PFSK-1 (cell line): ENCODE measurements around the gene ENDOV.

Experiments
- FOXP2 ChIP-seq: optimal IDR thresholded peaks from 2 replicates; pipeline ENCODE3; 2011; ENCODE audit warnings: borderline replicate concordance, control low read depth, inconsistent platforms; ENCODE audit not compliant: insufficient read depth; ENCODE audit errors: extremely low read length, extremely low read depth
- POLR2AphosphoS5 ChIP-seq: IDR thresholded peaks from 2 replicates; pipeline ENCODE4 v1.6.1; 2012; ENCODE audit warnings: low read depth, mild to moderate bottlenecking, control low read depth, low read length, moderate library complexity
- SIN3A ChIP-seq: IDR thresholded peaks from 2 replicates; pipeline ENCODE4 v1.6.1; 2012; ENCODE audit warnings: mild to moderate bottlenecking, low read length, moderate library complexity, borderline replicate concordance; ENCODE audit not compliant: insufficient read depth
- TAF1 ChIP-seq: IDR thresholded peaks from 2 replicates; pipeline ENCODE4 v1.6.1; 2012; ENCODE audit warnings: low read length, control low read depth, borderline replicate concordance; ENCODE audit not compliant: insufficient read depth
- TF ChIP-seq, protein P1 (sequence below), 2 experiments: IDR thresholded peaks; 2 replicates each; pipeline versions ENCODE4 v1.6.1 to v1.8.0; 2011 to 2012; ENCODE audit warnings: low read depth in 2 of 2, low read length in 2 of 2, control low read depth in 1 of 2, inconsistent platforms in 1 of 2, mild to moderate bottlenecking in 1 of 2, moderate library complexity in 1 of 2; ENCODE audit not compliant: insufficient read depth in 1 of 2

The ENDOV gene

DNA sequence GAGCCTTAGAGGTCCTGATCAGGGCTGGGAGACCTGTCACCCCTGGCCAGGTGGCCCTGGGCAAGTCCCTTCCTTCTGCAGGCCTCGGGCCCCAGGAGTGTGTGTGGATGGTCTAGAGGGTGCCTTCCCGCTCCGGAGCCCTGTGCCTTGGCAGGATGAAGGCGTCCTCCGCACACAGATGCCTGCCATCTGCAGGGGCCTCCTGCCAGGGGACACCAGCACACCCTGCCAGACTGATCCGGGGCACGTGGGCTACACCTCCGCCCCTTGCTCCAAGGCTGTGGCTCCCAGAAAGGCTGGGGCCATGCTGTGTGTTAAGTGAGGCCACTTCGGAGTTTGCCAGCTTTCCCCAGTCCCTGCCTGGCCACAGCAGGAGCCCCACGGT lies 30.8 kb downstream of the ENDOV start:
- TF ChIP-seq, protein P1, sequence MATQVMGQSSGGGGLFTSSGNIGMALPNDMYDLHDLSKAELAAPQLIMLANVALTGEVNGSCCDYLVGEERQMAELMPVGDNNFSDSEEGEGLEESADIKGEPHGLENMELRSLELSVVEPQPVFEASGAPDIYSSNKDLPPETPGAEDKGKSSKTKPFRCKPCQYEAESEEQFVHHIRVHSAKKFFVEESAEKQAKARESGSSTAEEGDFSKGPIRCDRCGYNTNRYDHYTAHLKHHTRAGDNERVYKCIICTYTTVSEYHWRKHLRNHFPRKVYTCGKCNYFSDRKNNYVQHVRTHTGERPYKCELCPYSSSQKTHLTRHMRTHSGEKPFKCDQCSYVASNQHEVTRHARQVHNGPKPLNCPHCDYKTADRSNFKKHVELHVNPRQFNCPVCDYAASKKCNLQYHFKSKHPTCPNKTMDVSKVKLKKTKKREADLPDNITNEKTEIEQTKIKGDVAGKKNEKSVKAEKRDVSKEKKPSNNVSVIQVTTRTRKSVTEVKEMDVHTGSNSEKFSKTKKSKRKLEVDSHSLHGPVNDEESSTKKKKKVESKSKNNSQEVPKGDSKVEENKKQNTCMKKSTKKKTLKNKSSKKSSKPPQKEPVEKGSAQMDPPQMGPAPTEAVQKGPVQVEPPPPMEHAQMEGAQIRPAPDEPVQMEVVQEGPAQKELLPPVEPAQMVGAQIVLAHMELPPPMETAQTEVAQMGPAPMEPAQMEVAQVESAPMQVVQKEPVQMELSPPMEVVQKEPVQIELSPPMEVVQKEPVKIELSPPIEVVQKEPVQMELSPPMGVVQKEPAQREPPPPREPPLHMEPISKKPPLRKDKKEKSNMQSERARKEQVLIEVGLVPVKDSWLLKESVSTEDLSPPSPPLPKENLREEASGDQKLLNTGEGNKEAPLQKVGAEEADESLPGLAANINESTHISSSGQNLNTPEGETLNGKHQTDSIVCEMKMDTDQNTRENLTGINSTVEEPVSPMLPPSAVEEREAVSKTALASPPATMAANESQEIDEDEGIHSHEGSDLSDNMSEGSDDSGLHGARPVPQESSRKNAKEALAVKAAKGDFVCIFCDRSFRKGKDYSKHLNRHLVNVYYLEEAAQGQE (IDR thresholded peaks at IDR 0.05; ENCODE audit: insufficient read depth in 1 of 2, low read depth in 2 of 2, low read length in 2 of 2) = no peak
- TF ChIP-seq POLR2AphosphoS5 (no peak), FOXP2 (no peak), SIN3A (no peak), TAF1 (no peak)

DNA sequence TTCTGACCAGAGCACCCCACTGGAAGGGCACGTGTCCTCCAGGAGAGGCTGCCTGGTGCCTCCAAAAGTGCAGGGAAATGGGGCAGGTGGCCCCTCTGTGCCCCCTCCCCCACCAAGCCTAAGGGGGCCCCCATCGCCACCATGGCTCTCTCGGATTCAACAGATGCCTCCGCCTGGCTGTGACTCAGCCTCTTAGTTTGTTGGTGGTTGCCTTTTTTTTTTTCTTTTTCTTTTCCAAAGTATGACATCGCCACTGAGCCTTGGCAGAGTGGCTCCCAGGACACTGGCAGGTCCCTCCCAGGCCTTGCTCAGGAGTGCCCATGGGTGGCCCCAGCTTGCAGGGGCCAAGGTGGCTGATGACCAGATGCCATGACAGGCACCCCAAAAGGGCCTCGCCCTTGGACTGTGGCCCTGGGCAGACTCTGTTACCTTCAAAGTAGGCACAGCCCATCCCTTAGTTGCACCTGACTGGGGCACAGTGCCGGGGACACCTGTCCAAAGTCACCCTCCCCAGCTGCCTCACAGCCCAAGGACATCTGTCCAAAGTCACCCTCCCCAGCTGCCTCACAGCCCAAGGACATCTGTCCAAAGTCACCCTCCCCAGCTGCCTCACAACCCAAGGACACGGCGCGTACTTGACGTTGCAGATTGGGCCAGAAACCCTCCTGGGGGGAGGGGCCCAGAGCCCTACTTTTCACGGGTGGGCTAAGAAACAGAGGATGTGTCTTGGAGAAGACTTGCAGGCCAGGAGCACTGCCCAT lies 31.9 kb downstream of the ENDOV start:
- TF ChIP-seq TAF1 = no peak
- TF ChIP-seq, protein P1 (IDR thresholded peaks at IDR 0.05; ENCODE audit: insufficient read depth in 1 of 2, low read depth in 2 of 2, low read length in 2 of 2) = no peak
- no peak for TF ChIP-seq POLR2AphosphoS5
- TF ChIP-seq FOXP2 = no peak
- TF ChIP-seq SIN3A = no peak

DNA sequence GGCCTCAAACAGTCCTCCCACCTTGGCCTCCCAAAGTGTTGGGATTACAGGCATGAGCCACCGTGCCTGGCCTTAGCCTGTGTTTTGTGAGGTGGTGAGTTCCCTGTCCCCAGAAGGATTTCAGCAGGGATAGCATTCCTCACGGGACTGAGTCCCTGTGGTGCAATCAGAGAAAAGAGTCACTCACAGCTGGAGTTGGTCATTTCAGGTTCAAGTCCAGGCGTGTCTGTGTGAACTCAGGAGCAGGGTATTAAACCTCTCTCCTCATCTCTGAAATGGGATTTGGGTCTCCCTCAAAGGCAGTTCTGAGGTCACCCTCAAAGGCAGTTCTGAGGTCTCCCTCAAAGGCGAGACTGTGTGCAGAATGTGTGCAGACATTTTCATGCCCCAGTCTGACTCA lies 32.8 kb downstream of the ENDOV start:
- no peak for TF ChIP-seq SIN3A
- TF ChIP-seq FOXP2 = no peak
- TF ChIP-seq TAF1 = no peak
- TF ChIP-seq POLR2AphosphoS5 = no peak
- TF ChIP-seq, protein P1 (IDR thresholded peaks at IDR 0.05; ENCODE audit: insufficient read depth in 1 of 2, low read depth in 2 of 2, low read length in 2 of 2) = no peak

DNA sequence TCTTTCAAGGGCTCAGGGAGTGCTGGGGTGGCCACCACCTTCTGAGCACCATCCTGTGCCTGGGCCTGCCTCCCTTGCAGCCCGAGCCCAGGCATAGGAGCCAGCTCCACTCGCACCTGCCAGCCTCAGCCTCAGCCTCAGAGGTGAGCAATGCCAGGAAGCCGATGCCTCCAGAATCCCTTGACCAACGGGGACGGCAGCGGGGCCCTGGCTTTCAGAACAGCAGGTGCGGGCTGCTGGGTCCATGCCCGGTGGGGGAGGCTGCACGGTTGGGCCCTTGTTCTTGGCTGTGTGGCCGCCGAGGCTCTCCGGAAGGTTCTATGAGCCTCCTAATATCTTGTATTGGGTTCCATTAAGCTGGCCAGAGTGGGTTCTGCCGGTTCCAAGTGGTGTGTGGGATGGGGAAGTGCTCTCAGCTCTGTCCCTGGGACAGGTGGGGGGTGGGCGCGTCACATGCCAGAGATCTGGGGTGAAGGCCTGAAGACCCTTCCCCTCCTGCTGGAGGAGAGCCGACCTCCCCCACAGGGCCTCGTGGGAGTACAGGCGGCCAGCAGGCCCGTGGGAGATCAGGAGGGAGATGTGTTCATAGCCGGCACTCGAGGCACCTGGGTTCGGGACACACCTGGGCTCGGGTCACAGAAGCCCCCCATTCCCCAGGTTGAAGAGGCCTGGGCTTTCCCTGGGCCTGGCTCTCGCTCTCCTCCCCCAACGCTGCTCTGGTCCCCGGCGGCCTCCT lies 34.4 kb downstream of the ENDOV start:
- TF ChIP-seq, protein P1 (IDR thresholded peaks at IDR 0.05; ENCODE audit: insufficient read depth in 1 of 2, low read depth in 2 of 2, low read length in 2 of 2) = no peak
- no peak for TF ChIP-seq POLR2AphosphoS5
